Inferior parietal cortex (tissue), 1 donor: ENCODE results near the gene PRKCQ.
A peak's percentile ranks its signal among the peaks of the same experiment; 100 is the strongest.

Experiments
- DNase-seq: peaks from one replicate; pipeline ENCODE4 v3.0.0-alpha.2; 2016; ENCODE audit errors: extremely low spot score

The PRKCQ gene

GRCh38 chr10:6408799-6409198 lies 171.3 kb downstream of the PRKCQ start:
- no peak for DNase-seq

DNA sequence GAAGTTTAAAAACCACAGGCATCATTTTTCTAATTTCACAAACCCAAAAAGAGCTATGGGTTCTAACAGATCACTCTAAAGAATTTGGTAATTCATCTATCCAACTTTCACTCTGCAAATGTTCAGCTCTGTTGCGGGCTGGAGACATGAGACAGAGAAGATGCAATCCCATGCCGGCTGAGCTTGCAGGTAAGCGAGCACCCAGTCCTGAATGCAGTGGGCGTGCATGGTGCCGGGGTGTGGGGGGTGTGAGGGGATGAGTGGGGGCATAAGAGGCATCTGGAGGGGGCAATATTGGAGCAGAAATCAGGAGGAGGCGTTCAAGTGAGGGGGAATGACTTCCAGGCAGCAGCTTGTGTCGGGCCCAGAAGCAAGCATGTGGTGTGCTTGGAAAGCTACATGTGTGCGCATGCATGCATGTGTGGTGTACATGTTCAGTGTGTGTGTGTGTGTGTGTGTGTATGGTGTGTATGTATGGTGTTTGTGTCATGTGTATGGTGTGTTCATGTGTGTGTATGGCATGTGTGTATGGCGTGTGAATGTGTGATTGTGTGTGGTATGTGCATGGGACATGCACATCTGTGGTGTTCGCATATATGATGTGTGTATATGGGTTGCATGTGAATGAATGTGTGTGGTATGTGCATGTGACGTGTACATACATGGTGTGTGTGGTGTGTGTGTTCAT lies 172.9 kb downstream of the PRKCQ start:
- no peak for DNase-seq

DNA sequence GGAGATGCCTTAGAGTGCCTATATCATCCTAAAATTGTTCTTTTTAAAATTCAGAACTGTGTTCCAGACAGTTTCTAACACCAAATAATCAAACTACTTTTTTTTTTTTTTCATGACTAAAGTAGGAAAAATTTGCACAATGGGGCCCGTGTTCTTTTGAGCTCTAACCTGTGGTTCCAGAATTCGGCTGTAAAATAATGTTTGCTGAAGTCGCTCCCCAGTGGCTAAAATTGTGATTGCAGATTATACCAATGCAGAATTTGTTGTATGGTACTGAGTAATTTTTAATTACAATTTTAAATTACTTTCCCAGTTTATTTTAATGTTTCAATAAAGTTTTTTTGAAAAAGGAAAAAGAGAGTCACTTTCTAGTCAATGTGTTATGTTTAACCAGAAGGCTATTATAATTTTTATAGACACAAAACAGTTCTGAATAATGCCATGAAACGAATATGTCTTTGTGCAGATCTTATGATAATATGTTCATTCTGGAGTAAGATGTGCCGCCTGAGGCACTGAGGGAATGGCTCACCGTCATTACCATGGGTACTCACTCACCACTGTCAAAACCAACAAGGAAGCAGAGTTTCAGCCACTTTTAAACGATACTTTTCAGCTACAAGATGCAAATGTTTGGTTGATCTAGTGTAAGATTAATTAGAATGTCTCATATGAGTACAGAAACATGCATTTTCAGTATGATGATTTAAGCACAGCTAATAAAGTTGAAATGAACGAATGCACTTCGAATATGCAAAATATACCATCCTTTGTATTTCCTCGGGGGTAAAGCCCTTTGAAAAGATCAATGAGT lies 173.6 kb downstream of the PRKCQ start:
- DNase-seq: peak; percentile 65

DNA sequence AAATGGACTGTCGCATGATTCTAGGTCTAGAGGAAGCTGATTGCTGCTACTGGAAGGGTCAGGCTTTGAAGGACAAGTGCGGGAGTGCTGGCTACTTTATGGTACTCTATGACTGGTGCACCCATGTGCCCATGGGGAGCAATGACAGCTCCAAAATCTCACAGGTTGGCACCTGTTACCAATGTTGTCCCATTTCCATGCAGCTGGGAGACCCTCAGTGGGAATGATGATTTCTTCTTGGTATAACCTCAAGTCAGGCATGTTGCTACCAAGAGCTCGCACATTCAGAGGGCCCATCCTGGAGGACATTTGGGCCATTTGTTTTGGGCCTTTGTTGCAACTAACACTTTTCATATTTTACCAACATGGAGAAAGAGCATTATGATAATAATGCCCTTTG lies 174.4 kb downstream of the PRKCQ start:
- DNase-seq: no peak

- no peak for DNase-seq
Measured at GRCh38 chr10:6404127-6405072, 175.7 kb downstream of the PRKCQ start.

GRCh38 chr10:6402960-6403359 lies 177.1 kb downstream of the PRKCQ start:
- no peak for DNase-seq

GRCh38 chr10:6402349-6402709 lies 177.7 kb downstream of the PRKCQ start:
- no peak for DNase-seq

DNA sequence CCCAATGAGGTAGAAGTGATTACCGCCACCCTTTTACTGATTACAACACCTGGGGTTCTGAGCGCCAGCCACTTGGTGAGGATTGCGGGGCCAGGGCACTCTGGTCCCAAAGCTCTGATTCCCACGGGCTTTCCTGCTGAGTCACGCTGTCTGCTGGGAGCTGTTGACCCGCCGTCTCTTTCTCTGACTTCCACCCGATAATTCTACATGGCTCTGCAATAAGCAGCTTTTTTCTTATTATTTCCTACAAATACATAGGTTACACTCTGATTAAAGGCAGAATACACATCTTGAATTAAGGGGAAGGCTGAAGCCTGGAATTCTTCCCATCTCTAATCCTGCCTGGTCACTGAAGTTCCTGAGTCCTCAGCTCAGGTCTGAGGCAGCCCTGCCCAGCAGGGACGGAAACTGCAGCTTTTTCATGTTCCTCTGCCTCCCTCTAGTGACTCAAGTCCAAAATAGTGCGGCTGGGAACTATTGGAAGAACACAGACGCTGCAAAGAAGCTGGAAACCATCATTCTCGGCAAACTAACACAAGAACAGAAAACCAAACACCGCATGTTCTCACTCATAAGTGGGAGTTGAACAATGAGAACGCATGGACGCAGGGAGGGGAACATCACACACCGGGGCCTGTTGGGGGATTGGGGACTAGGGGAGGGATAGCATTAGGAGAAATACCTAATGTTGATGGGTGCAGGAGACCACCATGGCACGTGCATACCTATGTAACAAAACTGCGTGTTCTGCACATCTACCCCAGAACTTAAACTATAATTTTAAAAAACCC lies 178.3 kb downstream of the PRKCQ start:
- peak; percentile 95 for DNase-seq

DNA sequence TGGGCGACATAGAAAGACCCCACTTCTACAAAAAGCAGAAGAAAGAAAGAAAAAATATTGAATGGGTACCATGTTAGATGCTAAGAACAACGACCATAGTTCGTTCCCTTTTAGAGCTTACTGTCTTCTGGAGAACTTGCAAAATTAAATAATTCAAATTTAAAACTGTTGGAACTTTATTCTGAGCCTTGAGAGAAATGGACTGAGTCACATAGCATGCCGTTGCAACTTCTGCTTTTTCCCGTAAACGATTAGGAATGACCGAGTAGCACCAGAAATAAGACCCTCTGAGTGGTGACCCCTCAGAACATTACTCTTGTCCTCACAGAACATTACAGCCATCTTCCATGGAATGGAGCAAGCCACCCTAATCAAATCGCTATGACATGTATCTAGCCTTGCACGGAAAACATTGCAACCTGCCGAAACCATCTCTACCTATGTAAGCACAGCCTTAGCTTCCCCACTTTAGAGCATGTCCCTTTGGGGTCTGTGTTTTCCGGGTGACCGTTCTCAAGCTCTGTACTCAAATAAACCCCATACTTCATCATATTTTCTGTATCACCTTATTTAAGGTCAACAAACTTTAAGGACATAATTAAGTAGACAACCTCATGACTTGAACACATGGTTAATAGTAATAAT lies 179.1 kb downstream of the PRKCQ start:
- no peak for DNase-seq

- DNase-seq: no peak
Measured at GRCh38 chr10:6400331-6400730, 179.7 kb downstream of the PRKCQ start.

DNA sequence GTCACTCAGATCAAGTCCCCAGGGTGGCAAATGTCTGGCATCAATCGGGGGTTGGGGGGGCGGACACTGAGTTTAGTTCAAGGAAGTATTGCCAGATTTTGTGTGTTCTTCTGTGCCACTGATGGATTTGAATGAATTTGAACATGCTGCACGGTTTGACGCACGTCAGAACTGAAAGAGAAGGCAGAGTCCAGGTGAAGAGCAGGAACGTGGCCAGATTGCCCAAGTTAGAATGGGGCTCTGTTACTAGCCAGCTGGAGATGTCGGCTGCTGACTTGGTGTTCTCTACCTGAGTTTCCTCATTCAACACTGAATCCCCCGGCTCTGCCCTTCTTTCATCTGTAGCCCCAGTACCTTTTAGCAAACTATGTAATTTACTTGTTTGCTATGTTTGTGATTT lies 180.2 kb downstream of the PRKCQ start:
- DNase-seq: no peak

GRCh38 chr10:6399231-6399741 lies 180.8 kb downstream of the PRKCQ start:
- DNase-seq: no peak

DNA sequence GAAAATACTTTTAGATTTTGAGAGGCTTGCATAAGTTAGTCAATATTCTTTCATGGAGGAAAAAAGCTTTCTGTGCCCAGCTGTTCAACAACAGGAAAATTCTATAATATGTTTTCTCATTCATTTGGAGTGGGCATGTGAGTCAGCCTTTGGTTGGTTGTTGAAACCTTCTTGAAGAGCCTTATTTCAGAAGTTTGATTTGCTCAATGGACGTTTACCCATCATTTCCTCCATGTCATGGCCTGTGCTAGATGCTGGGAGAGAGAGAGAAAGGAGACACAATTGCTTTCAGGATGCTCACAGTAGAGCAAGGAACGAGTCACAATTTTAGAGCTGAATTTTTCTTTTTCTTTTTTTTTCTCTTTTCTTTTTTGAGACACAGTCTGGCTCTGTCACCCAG lies 181.7 kb downstream of the PRKCQ start:
- DNase-seq: no peak

DNA sequence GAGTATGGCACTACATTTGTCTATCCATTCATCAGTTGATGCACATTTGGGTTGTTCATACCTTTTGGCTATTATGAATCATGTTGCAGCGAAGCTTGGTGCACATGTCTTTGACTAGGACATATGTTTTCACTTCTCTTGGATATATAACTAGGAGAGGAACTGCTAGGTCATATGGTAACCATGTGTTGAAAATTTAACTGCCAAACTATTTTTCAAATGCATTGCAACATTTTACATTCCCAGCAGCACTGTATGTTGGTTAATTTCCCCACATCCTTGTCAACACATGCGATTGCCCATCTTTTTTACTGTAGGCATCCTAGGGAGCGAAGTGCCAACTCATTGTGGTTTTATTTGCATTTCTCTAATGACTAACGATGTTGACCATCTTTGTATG lies 183.4 kb downstream of the PRKCQ start:
- no peak for DNase-seq

DNA sequence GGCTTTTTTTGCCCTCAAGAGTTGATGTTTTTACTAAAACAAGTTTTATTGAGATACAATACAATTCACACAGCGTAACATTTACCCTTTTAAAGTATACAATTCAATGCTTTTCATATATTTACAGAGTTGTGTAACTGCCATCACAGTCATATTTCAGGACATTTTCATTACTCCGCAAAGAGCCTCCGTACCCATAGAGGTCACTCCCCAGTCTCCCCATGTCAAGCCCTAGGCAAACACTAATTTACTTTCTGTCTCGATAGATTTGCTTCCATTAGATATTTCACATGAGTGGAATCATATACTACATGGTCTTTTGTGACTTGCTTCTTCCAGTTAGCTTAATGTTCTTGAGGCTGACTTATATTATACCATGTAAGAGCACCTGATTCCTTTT lies 183.8 kb downstream of the PRKCQ start:
- no peak for DNase-seq

DNA sequence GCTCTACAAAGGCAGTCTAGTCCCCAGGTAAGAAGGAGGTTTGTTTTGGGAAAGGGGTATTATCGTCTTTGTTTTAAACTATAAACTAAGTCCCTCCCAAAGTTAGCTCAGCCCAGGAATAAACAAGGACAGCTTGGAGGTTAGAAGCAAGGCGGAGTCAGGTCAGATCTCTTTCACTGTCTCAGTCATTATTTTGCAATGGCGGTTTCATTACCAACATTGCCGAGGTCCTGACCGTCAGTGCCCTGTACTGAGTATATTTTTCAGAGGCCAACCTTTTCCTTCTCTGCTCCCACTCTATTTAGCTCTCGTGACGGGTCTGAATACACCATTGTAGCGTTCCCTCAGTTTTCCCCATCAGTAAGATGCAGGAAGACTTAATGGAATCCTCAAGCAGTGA lies 184.5 kb downstream of the PRKCQ start:
- no peak for DNase-seq

DNA sequence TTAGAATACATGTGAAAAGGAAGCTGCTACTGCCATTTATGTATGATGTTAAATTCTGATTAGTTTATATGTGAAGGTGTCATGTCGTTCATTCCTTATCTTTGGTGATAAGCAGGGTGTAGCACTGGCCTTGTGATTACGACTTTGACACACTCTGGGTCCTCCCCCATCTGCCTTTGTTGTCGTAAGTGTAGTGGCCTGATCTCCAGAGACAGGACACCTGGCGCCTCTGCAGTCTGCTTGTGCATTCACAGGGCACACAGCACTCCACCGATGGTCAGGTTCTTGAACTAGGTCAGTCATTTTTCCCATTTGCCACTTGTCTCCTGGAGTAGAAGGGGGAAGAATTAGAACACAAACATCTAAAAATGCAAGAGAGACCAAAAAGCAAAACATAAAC lies 186.0 kb downstream of the PRKCQ start:
- no peak for DNase-seq

DNA sequence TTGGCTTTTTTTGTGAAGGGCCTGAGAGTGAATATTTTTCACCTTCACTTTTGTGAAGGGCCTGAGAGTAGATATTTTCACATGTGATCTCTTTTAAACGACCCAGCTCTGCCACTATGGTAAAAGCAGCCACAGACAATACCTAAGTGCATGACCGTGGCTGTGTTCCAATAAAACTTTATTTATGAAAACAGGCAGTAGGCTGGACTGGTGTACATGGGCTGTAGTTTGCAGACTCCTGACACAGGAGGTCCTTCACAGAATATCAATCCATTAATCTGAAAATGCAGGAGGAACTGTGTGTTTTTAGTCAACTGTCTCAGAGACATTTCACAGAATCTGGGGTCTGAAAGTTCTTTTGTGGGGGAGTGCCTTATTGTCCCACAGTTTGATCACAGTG lies 186.9 kb downstream of the PRKCQ start:
- no peak for DNase-seq

DNA sequence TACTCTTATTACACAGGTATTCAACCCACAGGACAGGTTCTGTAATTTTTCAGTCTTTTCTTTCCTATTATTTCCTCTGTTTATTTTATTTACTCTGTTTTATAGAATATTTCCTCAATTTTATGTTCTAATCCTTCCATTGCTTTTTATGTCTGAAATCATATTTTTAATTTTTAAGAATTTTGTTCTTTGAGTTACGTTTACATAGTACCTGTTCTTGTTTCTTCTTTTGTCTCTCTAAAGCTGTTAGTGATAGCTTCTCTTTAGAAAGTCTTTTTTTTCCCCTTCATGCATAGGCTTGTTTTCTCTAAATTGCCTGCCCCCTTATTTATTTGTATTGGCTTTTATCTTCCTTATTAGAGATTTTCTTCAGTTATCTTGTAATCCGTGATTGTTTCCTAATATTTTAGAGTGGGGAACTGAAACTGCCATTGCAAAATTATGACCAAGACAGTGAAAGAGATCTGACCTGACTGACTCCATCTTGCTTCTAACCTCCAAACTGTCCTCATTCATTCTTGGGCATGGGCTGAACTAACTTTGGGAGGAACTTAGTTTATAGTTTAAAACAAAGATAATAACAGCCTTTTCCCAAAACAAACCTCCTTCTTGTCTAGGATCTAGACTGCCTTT lies 189.7 kb downstream of the PRKCQ start:
- DNase-seq: no peak

DNA sequence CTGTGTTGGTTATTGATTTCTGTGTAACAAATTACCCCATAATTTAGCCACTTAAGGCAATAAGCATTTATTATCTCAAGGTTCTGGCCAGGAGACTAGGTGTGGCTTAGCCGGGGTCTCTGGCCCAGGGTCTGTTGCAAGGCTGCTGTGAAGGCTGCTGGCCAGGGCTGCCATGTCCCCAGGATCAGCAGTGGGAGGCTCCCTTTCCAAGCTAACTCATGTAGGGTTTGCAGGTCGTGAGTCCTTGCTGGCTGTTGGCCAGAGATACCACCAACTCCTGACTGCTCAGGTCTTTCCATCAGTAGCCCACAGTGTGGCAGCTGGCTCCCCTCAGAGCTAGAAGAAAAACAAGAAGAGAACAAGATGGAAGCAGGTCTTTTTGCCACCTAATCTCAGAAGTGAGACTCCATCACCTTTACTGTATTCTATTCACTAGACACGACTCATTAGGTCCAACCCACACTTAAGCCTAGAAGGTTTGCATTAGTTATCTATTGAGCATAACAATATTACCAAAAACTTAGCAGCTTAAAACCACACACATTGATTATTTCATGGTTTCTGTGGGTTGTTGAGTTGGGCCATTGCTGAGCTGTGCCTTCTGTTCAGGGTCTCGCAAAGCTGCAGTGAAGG lies 191.7 kb downstream of the PRKCQ start:
- no peak for DNase-seq
